Pulmonary artery endothelial cell (primary cell): Measurements from ENCODE around the gene MICAL3. TPM values are rescaled to one million over a fixed set of nuclear protein-coding genes. Genes with fewer than 3 reads are reported as not detected.

Experiments
- DNase-seq: peaks from one replicate; pipeline ENCODE4 v3.0.0-alpha.2; 2011; ENCODE audit warnings: low read depth, low spot score
- total RNA-seq: library from RNA; depleted of rRNA; stranded (reverse); fragments of >200 nt; gene quantifications from 2 replicates; pipeline ENCODE4 v1.2.3, GENCODE V29; 2014

The MICAL3 gene
- total RNA-seq, 1 donor from 2014 or later = 19.0 TPM

GRCh38 chr22:17820879-17821439 is 203.4 kb downstream of the MICAL3 start:
- DNase-seq = no peak

- no peak for DNase-seq
Measured at GRCh38 chr22:17818649-17819048, 205.7 kb downstream of the MICAL3 start.

- no peak for DNase-seq
Measured at GRCh38 chr22:17818180-17818579, 206.2 kb downstream of the MICAL3 start.

- no peak for DNase-seq
Measured at GRCh38 chr22:17817511-17818065, 206.8 kb downstream of the MICAL3 start.

GRCh38 chr22:17817079-17817478 is 207.3 kb downstream of the MICAL3 start:
- DNase-seq = no peak

DNA sequence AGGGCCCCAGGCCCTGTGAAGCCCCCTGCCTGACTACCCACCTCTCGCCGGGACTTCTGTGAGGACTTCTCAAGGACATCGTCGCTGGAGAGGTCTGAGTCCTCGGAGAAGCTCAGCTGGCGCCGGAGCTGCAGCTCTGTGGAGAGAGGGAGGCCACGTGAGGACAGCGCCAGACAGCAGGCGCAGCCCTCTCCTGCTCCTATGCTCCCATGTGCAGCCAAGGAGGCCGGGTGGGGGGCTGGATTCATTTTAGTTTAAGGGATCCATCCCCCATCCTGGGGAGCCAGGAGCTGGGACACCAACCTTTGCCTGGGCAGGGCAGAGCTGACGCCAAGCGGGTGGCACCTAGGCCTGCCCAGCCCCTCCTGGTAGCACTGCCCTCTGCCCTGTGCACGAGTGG is 207.7 kb downstream of the MICAL3 start:
- DNase-seq = no peak

DNA sequence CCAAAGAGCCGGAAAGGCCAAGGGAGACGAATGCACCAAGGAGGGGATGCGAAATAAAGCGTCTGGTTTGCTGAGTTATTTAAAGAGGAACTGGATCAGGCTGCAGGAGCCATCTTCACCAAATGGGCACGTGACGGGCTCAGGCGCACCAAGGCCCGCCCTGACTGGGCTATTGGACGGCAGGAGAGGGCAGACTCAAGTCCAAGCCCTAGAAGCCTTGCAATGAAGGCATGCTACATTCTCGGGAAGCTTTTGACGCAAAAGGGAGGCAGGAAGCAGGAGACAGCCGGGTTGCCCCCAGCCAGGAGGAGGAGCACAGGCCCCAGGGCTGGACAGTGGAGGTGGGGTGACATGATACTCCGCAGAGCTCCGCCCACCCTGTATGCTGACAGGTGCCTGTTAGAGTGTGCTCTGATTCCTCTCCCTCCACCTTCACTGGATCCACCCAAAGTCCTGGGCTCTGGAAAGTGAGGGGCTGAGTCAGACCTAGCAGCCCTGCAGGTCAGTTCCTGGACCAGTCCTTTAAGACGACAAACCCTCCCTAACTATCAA is 208.6 kb downstream of the MICAL3 start:
- no peak for DNase-seq

- DNase-seq = no peak
Measured at GRCh38 chr22:17814830-17815229, 209.5 kb downstream of the MICAL3 start.

GRCh38 chr22:17814084-17814483 is 210.3 kb downstream of the MICAL3 start:
- no peak for DNase-seq

DNA sequence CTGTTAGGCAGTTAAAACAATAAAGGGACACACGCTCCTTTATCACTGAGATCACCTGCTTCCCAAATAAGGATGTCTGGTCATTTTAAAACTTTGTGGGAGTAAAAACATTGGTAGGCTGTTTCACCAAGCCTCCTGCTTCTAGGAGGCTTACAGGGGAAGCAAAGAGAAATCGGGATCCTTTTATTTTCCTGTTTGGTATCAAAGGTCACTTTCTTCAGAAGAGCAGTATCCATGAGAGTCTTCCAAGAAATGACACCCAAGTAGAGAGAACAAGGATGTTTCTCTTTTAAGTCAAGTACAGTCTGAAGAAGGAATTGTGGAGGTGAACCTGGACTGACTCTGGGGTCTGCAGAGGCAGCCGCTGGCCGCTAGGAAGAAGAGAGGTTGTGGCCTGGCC is 213.2 kb downstream of the MICAL3 start:
- DNase-seq = no peak

DNA sequence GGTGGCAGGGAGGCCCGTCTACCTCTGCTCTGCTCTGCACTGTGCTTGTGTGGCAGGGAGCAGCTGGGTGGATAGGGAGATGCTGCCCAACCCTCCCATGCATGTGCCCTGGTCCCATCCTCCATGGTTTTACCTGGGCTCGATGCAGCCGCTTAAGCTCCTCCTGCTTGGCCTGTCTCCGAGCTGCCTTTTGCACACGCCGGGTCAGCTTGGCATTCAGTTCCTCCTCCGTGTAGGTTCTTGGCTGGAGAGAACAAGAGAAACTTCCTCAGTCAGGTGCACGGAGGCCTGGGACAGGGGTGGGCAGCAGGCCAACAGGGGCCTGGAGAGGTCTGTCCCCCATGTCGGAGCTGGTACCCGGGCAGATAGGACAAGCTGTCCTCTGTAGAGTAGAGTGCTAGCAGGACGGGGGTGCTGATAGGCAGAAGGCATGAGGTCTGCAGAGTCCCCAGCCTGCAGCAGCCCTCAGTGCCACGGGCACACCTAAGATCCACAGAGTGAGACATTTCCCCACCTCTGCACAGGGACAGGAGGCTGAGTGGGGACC is 213.7 kb downstream of the MICAL3 start:
- DNase-seq = no peak

DNA sequence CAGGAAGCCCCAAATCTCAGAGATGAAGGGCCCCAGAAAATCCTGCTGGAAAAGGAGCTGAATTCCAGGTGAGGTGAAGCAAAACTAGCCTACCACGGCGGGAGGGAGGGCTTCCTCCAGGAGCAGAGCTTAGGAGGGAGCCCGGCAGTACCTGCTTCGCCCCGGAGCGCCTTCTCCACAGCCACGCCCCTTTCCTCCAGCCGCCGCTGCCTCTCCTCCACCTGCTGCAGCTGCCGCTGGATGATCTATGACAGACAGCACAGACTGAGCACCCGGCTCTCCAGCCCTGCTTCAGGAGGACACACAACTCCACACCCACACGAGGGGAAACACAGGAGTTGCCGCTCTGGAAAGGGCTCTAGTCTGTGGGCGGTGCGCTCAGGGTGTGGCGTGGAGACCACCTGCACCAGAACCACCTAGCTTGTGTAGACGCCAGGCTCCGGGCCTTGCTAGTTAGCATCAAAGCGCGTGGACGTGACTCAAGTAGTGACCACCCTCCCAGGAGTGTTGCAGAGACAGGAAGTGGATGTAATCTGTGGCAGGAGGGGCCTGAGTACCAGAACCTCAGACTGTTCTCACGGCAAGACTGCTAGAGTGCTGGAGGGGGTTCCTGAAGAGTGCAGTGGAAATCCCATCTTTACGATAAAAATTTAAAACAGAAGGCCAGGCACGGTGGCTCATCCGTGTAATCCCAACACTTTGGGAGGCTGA is 215.5 kb downstream of the MICAL3 start:
- no peak for DNase-seq

DNA sequence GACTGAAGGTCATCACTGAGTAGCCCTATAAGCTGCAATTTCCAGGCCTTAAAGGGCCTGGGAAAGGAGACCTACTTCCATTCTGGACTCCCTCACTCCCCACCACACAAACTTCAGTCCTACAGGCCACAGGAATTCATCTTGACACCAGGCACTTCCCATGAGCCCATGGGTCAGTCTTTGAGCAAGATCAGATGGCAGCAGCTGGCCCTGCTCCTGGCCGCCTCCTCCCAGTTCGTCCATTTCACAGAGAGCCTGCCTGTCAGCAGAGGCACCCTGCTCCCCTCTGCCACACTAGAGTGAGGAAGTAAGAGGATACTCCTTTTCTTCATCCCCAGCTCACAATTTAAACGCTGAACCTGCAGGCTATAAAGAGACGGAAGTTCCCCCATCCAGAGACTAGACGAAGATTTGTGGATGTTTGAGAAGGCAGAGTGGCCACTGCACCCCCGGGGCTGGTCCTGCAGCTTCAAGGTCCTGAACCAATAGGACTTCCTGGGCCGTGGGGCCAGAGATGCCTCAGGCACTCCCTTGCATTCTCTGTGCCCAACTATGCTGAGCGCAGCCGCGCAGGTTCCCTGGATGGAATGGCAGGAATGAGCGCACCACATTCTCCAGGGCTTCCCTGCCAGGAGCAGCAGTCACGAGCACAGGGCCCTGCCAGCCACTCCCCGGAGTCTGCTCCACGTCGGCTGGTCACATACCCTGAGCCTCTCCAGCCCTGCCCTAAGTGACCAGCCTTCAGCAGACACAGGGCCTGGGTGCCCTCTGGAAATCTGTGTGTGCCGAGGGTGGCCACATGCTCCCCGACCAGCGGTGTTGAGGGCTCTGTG is 216.6 kb downstream of the MICAL3 start:
- DNase-seq = no peak

DNA sequence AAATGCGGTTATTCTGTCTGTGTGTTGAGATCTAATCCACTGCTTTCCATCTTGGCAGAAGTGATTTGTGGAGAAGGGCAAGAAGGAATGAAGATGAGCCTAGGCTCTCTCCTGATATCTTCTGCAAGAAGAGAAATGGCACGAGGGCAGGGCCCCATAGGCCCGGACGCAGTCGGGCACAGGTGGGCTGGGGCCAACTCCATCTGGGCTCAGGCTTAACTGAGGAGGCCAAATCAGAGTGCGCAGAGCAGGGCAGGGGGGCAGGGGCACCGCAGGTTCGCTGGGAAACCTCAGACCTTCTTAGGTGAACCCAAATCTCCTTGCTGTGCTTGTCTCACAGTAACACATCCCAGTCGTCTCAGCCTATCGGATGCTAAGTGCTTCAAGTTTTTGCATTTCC is 217.3 kb downstream of the MICAL3 start:
- no peak for DNase-seq

DNA sequence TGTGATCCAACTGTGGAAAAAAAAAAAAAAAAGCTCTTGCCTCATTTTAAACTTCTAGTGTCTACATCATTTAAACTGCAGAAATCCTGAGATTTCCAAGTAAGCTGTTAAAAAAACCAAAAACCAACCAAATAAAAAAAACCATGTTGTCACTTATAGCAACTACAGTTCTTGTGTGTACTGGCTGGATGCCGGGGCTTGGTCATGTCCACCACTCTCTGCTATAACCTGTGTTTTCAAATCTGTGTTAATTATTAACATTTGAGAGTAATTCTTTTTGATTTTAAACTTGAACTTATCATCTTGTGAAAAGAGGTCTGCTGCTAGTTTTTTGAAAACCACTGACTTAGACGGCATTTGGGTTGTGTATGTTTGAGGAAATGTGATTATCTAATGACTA is 217.9 kb downstream of the MICAL3 start:
- no peak for DNase-seq

DNA sequence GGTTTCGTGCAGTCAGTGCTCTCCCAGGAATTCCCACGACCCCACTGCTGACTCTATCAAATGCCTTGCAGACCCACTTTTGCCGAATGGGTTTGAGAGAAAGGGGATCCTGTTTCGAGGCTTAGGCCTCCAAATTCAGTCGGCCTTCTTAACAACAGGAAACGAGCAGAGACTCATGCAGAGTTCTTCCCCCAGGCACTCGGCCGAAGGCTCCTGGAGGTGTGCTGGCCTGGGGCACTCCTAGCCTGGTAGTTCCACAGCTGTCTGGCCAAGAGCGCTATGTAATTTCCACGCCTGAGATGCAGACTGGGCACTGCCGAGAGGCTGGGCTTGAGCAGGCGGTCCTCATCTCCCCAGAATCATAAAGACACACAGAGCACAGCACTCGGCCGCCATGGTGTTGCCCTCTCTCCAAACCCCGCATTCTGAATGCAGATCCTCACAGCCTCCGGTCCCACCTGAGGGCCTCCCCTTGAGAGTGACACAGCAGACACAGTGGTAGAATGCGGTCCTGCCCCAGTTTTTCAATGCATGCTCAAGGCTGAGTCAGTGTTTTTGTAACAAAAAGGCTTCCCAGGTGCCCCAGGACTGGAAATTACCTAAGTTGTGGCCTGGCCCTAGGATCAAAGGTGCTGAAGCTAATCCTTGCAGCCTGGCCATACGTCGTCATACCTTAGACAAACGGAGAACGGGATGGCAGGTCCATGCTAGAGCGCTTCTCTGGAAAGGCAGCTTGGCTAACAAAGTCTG is 219.9 kb downstream of the MICAL3 start:
- DNase-seq = no peak

- DNase-seq = no peak
Measured at GRCh38 chr22:17803609-17804270, 220.6 kb downstream of the MICAL3 start.

GRCh38 chr22:17802822-17803221 is 221.5 kb downstream of the MICAL3 start:
- DNase-seq = no peak

DNA sequence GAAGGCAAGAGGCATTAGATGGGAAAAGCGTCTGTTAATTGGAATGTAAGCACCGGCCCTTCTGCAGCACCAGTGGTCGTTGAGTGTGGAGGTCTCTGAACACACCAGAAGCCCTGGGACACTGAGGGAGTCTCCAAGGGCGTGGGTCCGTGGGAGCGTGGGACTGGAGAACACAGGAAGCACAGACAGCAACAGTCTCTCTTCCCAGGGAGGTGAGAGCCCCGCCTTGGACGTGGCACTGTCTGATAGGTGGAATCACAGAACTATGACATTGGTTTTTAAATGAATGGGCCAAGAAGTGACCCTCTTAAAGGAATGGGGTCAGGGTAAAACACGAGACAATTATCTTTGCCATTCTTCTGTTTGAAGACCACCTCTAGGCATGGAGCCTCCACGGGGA is 221.9 kb downstream of the MICAL3 start:
- DNase-seq = no peak
